OCI-LY7 (cell line): Measurements from ENCODE around the gene AMMECR1.

Source experiments
- CTCF ChIP-seq: fragments of 200-600 bp; sonication (generic); conservative IDR thresholded peaks from 2 replicates; pipeline ENCODE4 v1.5.1; 2014; ENCODE audit warnings: mild to moderate bottlenecking, antibody characterized with exemption, low read length, moderate library complexity, mixed read lengths
- EZH2phosphoT487 ChIP-seq: fragments of 200-600 bp; sonication (generic); IDR thresholded peaks from 2 replicates; pipeline ENCODE4 v1.6.1; 2018; ENCODE audit warnings: low read depth, borderline replicate concordance, mild to moderate bottlenecking, mixed run types, antibody characterized with exemption, low read length, moderate library complexity, mixed read lengths

- TF ChIP-seq CTCF (no peak), EZH2phosphoT487 (no peak)
Measured at GRCh38 chrX:110268886-110269285, 49.0 kb downstream of the AMMECR1 start.
